H1 (cell line): ENCODE results near the gene L3MBTL3. TPM values are rescaled to one million over a fixed set of nuclear protein-coding genes. Genes with fewer than 3 reads are reported as not detected.

ENCODE experiments used
- CTCF ChIA-PET: fragments of 300-600 bp; sonication (Branson Sonifier 250); formaldehyde crosslinking; loops from one replicate; lab custom pipeline; 2021; ENCODE audit not compliant: partially characterized antibody; lab: Charles Lee
- POLR2A ChIA-PET: fragments of 300-600 bp; sonication (Branson Sonifier 250); formaldehyde crosslinking; loops from one replicate; lab custom pipeline; 2021; ENCODE audit warnings: inconsistent platforms; ENCODE audit not compliant: partially characterized antibody; lab: Charles Lee
- DNase-seq, 2 experiments: peaks; one replicate each; pipeline versions ENCODE4 v3.0.0 to v3.0.0-alpha.2; 2010 to 2022; ENCODE audit warnings: low spot score in 2 of 2, low read depth in 1 of 2, mixed read lengths in 1 of 2
- FAIRE-seq: peaks from 2 replicates; lab custom pipeline; 2011; peaks lifted over from hg19 to GRCh38; lab: Jason Lieb, UNC
- H2AFZ ChIP-seq: 2 replicates; pipeline ENCODE4 v1.8.1; 2012; ENCODE audit warnings: low read length, inconsistent platforms
- H2AK5ac ChIP-seq: 2 replicates; pipeline ENCODE4 v1.6.1; 2013; ENCODE audit warnings: low read depth, low read length
- H2BK120ac ChIP-seq: replicated peaks from 2 replicates; pipeline ENCODE3; 2013; ENCODE audit warnings: low read depth, low read length, inconsistent platforms
- H2BK12ac ChIP-seq: 2 replicates; pipeline ENCODE4 v1.6.1; 2013; ENCODE audit warnings: low read depth, low read length
- H2BK15ac ChIP-seq: 2 replicates; pipeline ENCODE4 v1.6.1; 2013; ENCODE audit warnings: low read length
- H2BK20ac ChIP-seq: 2 replicates; pipeline ENCODE4 v1.6.1; 2013; ENCODE audit warnings: low read length
- H2BK5ac ChIP-seq: 2 replicates; pipeline ENCODE4 v1.6.1; 2013; ENCODE audit warnings: low read depth, low read length
- H3K14ac ChIP-seq: 2 replicates; pipeline ENCODE4 v1.6.1; 2013; ENCODE audit warnings: inconsistent platforms; ENCODE audit not compliant: insufficient read length
- H3K18ac ChIP-seq: 2 replicates; pipeline ENCODE4 v1.6.1; 2013; ENCODE audit warnings: low read length; ENCODE audit errors: extremely low read depth
- H3K23ac ChIP-seq: 2 replicates; pipeline ENCODE4 v1.6.1; 2013; ENCODE audit warnings: inconsistent platforms; ENCODE audit not compliant: insufficient read length
- H3K23me2 ChIP-seq: 2 replicates; pipeline ENCODE4 v1.6.1; 2013; ENCODE audit warnings: low read depth, low read length
- H3K27ac ChIP-seq: 2 replicates; pipeline ENCODE4 v1.6.1; 2011; ENCODE audit warnings: low read depth, low read length, inconsistent platforms
- H3K27me3 ChIP-seq, 4 experiments: replicated peaks in 1 of 4; 1 replicate in 1 of 4; 2 replicates in 3 of 4; pipeline versions ENCODE4 v1.6.1 to v1.8.1; 2011 to 2013; ENCODE audit warnings: low read length in 3 of 4, mild to moderate bottlenecking in 3 of 4, inconsistent platforms in 2 of 4, mixed read lengths in 2 of 4, moderate library complexity in 1 of 4; ENCODE audit not compliant: control insufficient read depth in 3 of 4, insufficient read depth in 3 of 4; ENCODE audit errors: extremely low read depth in 1 of 4
- H3K36me3 ChIP-seq, 4 experiments: 2 replicates each; pipeline versions ENCODE4 v1.6.1 to v1.8.1; 2011 to 2013; ENCODE audit warnings: mild to moderate bottlenecking in 4 of 4, low read length in 3 of 4, moderate library complexity in 2 of 4, control low read depth in 1 of 4, inconsistent platforms in 1 of 4; ENCODE audit not compliant: insufficient read depth in 4 of 4, control insufficient read depth in 2 of 4
- H3K4ac ChIP-seq: replicated peaks from 2 replicates; pipeline ENCODE3; 2013; ENCODE audit warnings: low read length, low read depth, mixed read lengths, inconsistent platforms; ENCODE audit not compliant: insufficient read length
- H3K4me1 ChIP-seq, 4 experiments: replicated peaks in 1 of 4; 1 replicate in 1 of 4; 2 replicates in 3 of 4; pipeline versions ENCODE4 v1.6.1 to v1.8.1; 2011 to 2013; ENCODE audit warnings: low read length in 3 of 4, inconsistent platforms in 2 of 4, mixed read lengths in 1 of 4; ENCODE audit not compliant: insufficient read depth in 4 of 4, control insufficient read depth in 3 of 4
- H3K4me2 ChIP-seq, 2 experiments: 2 replicates each; pipeline versions ENCODE4 v1.6.1 to v1.8.1; 2011 to 2013; ENCODE audit warnings: low read depth in 2 of 2, low read length in 2 of 2, control low read depth in 1 of 2, inconsistent platforms in 1 of 2, mild to moderate bottlenecking in 1 of 2; ENCODE audit not compliant: insufficient read depth in 1 of 2
- H3K4me3 ChIP-seq, 4 experiments: fragments of 200-600, 300-600 bp in 1 of 4; sonication (generic), shearing (Covaris generic), sonication (Bioruptor Twin) in 1 of 4; 2 replicates each; pipeline versions ENCODE4 v1.5.1 to v1.8.1; 2011 to 2016; ENCODE audit warnings: low read length in 4 of 4, low read depth in 3 of 4, control low read depth in 2 of 4, inconsistent platforms in 2 of 4, mild to moderate bottlenecking in 2 of 4, mixed read lengths in 1 of 4, moderate library complexity in 1 of 4; ENCODE audit not compliant: insufficient read depth in 2 of 4; ENCODE audit errors: extremely low read depth in 1 of 4
- H3K56ac ChIP-seq: replicated peaks from 2 replicates; pipeline ENCODE3; 2013; ENCODE audit warnings: low read depth, mild to moderate bottlenecking, mixed read lengths, low read length, inconsistent platforms; ENCODE audit not compliant: insufficient read length
- H3K79me1 ChIP-seq: 2 replicates; pipeline ENCODE4 v1.6.1; 2013; ENCODE audit warnings: low read depth, low read length, control low read depth
- H3K79me2 ChIP-seq, 2 experiments: 2 replicates each; pipeline versions ENCODE4 v1.6.1 to v1.8.1; 2012 to 2013; ENCODE audit warnings: low read length in 2 of 2, mild to moderate bottlenecking in 2 of 2, inconsistent platforms in 1 of 2; ENCODE audit not compliant: insufficient read depth in 2 of 2, control insufficient read depth in 1 of 2
- H3K9ac ChIP-seq, 4 experiments: replicated peaks in 1 of 4; 1 replicate in 1 of 4; 2 replicates in 3 of 4; pipeline versions ENCODE4 v1.6.1 to v1.8.1; 2011 to 2013; ENCODE audit warnings: low read depth in 3 of 4, low read length in 3 of 4, control low read depth in 2 of 4, mild to moderate bottlenecking in 2 of 4, moderate library complexity in 2 of 4, inconsistent platforms in 1 of 4; ENCODE audit errors: extremely low read depth in 1 of 4
- H3K9me3 ChIP-seq, 2 experiments: 2 replicates each; pipeline versions ENCODE4 v1.6.1 to v1.8.1; 2012 to 2013; ENCODE audit warnings: mild to moderate bottlenecking in 2 of 2, moderate library complexity in 2 of 2, control low read depth in 1 of 2, inconsistent platforms in 1 of 2, low read depth in 1 of 2, low read length in 1 of 2, mixed read lengths in 1 of 2; ENCODE audit not compliant: insufficient read depth in 2 of 2
- H4K20me1 ChIP-seq, 2 experiments: replicated peaks in 1 of 2; 2 replicates each; pipeline versions ENCODE3 to v1.8.1; 2011 to 2013; ENCODE audit warnings: inconsistent platforms in 2 of 2, low read length in 2 of 2, mild to moderate bottlenecking in 1 of 2; ENCODE audit not compliant: insufficient read depth in 2 of 2, control insufficient read depth in 1 of 2
- H4K5ac ChIP-seq: 2 replicates; pipeline ENCODE4 v1.6.1; 2013; ENCODE audit warnings: low read length, low read depth, mixed read lengths, inconsistent platforms; ENCODE audit not compliant: insufficient read length
- H4K8ac ChIP-seq: 2 replicates; pipeline ENCODE4 v1.8.0; 2013; ENCODE audit warnings: mild to moderate bottlenecking, moderate library complexity, low read length, inconsistent platforms; ENCODE audit not compliant: insufficient read depth; ENCODE audit errors: extremely low read depth
- H4K91ac ChIP-seq: replicated peaks from 2 replicates; pipeline ENCODE3; 2013; ENCODE audit warnings: low read length, mixed read lengths, inconsistent platforms; ENCODE audit not compliant: insufficient read length
- CBX5 ChIP-seq: fragments of 300-800, 300-1000 bp; sonication (generic); IDR thresholded peaks from 2 replicates; pipeline ENCODE4 v1.7.1; 2016; ENCODE audit warnings: antibody characterized with exemption, low read length, low read depth
- EP300 ChIP-seq, 2 experiments: IDR thresholded peaks; 1 replicate in 1 of 2; 2 replicates in 1 of 2; pipeline ENCODE4 v1.6.1; 2011 to 2012; ENCODE audit warnings: low read depth in 2 of 2, low read length in 2 of 2, mild to moderate bottlenecking in 2 of 2, borderline replicate concordance in 1 of 2, inconsistent platforms in 1 of 2, moderate library complexity in 1 of 2
- JUND ChIP-seq: IDR thresholded peaks from 2 replicates; pipeline ENCODE4 v1.6.1; 2011; ENCODE audit warnings: mild to moderate bottlenecking, improper control_type of control experiment, low read length
- RAD21 ChIP-seq, 2 experiments: IDR thresholded peaks in 1 of 2; conservative IDR thresholded peaks in 1 of 2; 2 replicates each; pipeline ENCODE4 v1.6.1; 2011; ENCODE audit warnings: low read depth in 2 of 2, low read length in 2 of 2, improper control_type of control experiment in 1 of 2, inconsistent platforms in 1 of 2, mild to moderate bottlenecking in 1 of 2, moderate library complexity in 1 of 2
- RXRA ChIP-seq: IDR thresholded peaks from 2 replicates; pipeline ENCODE4 v1.6.1; 2011; ENCODE audit warnings: low read depth, mild to moderate bottlenecking, low read length, moderate library complexity; ENCODE audit not compliant: insufficient read depth
- SP4 ChIP-seq: IDR thresholded peaks from 2 replicates; pipeline ENCODE4 v1.6.1; 2012; ENCODE audit warnings: low read length, inconsistent platforms
- WGBS, 2 experiments: shearing (Covaris generic) in 1 of 2; methylation state at CpG; one replicate each; pipeline versions ENCODE4 v1.1.6 to v1.1.7; 2013 to 2015; ENCODE audit warnings: low lambda C conversion rate in 2 of 2, mixed read lengths in 2 of 2, inconsistent platforms in 1 of 2, low coverage in 1 of 2, missing lambda C conversion rate in 1 of 2; ENCODE audit not compliant: insufficient replicate concordance in 2 of 2, insufficient coverage in 1 of 2, insufficient read length in 1 of 2; ENCODE audit errors: extremely low coverage in 1 of 2, missing lambda C conversion rate in 1 of 2; 5-methylcytosine and 5-hydroxymethylcytosine counted together
- polyA plus RNA-seq, 7 experiments: library from polyadenylated mRNA; depleted of rRNA in 3 of 7; stranded (reverse) in 5 of 7; unstranded in 2 of 7; fragments of >200 nt in 5 of 7; fragments of 200-250 nt in 2 of 7; gene quantifications; 1 replicate in 5 of 7; 2 replicates in 1 of 7; 4 replicates in 1 of 7; pipeline versions ENCODE4 v1.2.1 to v1.2.3, GENCODE V29; 2011 to 2013; ENCODE audit warnings: missing spikeins in 2 of 7, mixed read lengths in 2 of 7
- total RNA-seq: library from RNA; stranded (reverse); fragmentation: NEBNext Ultra II Directional; extraction: Animal tissue kit (Norgen Biotek cat#: 25700); gene quantifications from 2 replicates; pipeline ENCODE4 v1.2.1, GENCODE V29; 2021

L3MBTL3 gene
- total and polyA plus RNA-seq, 2 of the 8 experiments (the other 6 are each of a cell fraction or from before 2014, with no cell fraction given): 3.9 to 17.2 TPM

DNA sequence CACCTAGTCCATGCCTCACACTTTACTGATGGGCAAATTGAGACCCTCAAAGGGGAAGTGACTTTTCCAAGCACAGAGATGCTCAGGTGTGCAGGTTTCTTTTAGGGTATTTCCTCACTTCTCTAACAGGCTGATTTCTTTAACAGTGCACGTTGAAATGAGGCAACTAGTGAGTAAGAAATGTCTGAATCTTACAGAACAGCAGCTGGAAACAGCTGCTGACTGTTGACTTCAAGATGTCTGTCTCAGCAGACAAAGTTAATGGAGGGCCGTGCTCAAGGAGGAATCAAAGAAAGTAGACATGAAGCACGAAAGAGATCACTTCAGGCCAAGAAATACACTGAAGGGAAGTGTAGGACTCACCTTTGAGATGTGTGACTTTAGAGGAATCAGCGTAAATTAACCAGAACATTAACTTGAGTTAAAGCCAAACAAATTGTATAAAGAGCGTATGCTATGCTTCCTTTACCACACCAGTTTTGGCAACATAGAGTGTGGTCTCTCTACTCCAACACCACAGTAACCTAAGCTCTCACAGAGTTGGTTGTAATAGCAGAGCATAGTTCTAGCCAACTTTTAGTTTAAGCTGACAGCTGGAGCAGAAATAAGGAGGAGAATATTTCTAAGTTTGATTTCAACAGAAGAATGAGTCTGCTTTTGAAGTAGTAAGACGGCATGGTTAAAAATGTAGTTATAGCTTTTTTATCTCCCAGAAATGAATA lies 143.5 kb downstream of the L3MBTL3 start:
- Histone ChIP-seq H4K20me1 (no peaks in the 10 kb centered on the region), H3K9me3 (peaks cover 7 to 8% of the 10 kb centered on the region in 2 experiments; a peak in 3 of 4 replicates), H3K79me1 (no peaks in the 10 kb centered on the region), H2AFZ (no peak overlapping the region; the same call in 1 of the 2 replicates), H3K23me2 (no peaks in the 10 kb centered on the region), H3K56ac (no peak overlapping the region), H2BK12ac (no peak overlapping the region), H3K18ac (no peak overlapping the region), H3K36me3 (peaks cover 0 to 4% (median 0%) of the 10 kb centered on the region in 4 experiments; a peak in 1 of 8 replicates), H3K79me2 (no peaks in the 10 kb centered on the region), H4K5ac (no peak overlapping the region), H2BK5ac (no peak overlapping the region), H3K23ac (no peak overlapping the region), H3K14ac (no peak overlapping the region), H2AK5ac (no peak overlapping the region), H3K4me3 (no peak overlapping the region), H3K27ac (no peak overlapping the region), H3K4ac (no peak overlapping the region), H3K9ac (no peak overlapping the region), H2BK120ac (no peak overlapping the region), H2BK20ac (no peak overlapping the region), H4K91ac (no peak overlapping the region), H4K8ac (no peak overlapping the region), H3K4me2 (no peak overlapping the region), H2BK15ac (no peak overlapping the region), H3K27me3 (no peaks in the 10 kb centered on the region), H3K4me1 (no peaks in the 10 kb centered on the region)
- WGBS, 2 experiments: 70% methylated on average over 6 of the region's 6 CpGs; no CpG with 5 or more reads in 1 of the 2 experiments
- no peak for DNase-seq
- TF ChIP-seq RAD21 (IDR thresholded peaks at IDR 0.05 in 1 of 2, conservative IDR thresholded peaks at IDR 0.05 in 1 of 2; ENCODE audit: low read depth in 2 of 2, low read length in 2 of 2) (no peak), EP300 (IDR thresholded peaks at IDR 0.05; ENCODE audit: borderline replicate concordance in 1 of 2, low read depth in 2 of 2, low read length in 2 of 2) (no peak), CBX5 (no peak), RXRA (no peak), JUND (no peak), SP4 (no peak)
- no peak for FAIRE-seq
- ChIA-PET POLR2A (no interaction called here), CTCF (interaction anchor here (0.8 to 1.8 kb wide), 6 partner anchors 13 to 126 kb away, joined by 3 to 8 read pairs (median 4); partner anchors contain the start of gene SAMD3)
